Measurements from ENCODE around the gene VAT1L.

Gene VAT1L

DNA sequence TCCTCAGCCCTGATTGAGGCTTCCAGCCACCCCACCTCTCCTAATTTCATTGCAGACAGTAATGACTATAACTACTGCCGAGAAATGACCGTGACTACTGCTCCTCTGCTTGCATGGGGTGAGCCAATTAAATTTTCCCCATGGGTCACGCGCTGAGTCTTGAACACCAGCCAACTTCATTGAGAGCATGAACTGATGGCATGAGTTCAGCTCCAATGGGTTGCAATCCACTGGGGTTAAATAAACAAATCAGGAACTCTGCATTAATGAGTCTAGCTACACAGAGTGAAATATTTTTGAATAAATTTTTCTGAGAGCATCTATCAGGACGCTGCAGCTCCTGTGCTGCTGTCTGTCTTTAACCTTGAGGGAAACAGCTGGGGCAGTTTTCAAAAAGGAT lies 172.4 kb downstream of the VAT1L start:
- H3K27me3 ChIP-seq (ENCODE audit: control insufficient read depth in 2 of 2, insufficient read depth in 2 of 2, low read length in 2 of 2), result no peaks in the 10 kb centered on the region
- H3K36me3 ChIP-seq (ENCODE audit: control insufficient read depth in 2 of 2, insufficient read depth in 2 of 2, low read length in 2 of 2), result no peaks in the 10 kb centered on the region
- H3K27ac ChIP-seq (ENCODE audit: low read depth in 2 of 2, low read length in 2 of 2), result no peak overlapping the region
- no peaks in the 10 kb centered on the region for H3K9me3 ChIP-seq (ENCODE audit: control insufficient read depth in 2 of 2, low read length in 2 of 2)
- no peaks in the 10 kb centered on the region for H3K4me1 ChIP-seq (ENCODE audit: control insufficient read depth in 2 of 2, insufficient read depth in 2 of 2, low read length in 2 of 2)
- H3K9ac ChIP-seq (ENCODE audit: low read depth in 1 of 2, low read length in 2 of 2), result no peak overlapping the region
- H3K4me3 ChIP-seq (ENCODE audit: low read length in 2 of 2), result no peak overlapping the region

DNA sequence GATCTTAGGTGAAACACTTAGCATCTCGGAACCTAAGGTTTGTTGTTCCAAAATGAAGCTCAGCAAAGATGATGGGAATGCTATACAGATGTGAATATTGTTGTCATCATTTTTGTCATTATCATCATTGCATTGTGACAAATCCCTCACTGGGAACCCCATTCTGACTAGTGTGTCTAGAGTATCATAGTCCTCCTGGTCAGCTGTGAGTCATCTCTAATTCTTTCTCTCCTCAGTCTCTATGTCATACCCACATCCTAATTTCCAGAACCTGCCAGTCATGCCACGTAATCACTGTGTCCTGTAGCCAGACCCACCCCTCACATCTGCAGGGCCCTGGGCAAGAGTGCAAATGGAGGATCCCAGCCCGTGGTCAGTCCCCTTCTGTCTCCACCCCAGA lies 173.4 kb downstream of the VAT1L start:
- Histone ChIP-seq H3K27me3 (ENCODE audit: control insufficient read depth in 2 of 2, insufficient read depth in 2 of 2, low read length in 2 of 2) (no peaks in the 10 kb centered on the region), H3K9ac (ENCODE audit: low read depth in 1 of 2, low read length in 2 of 2) (no peak overlapping the region)

DNA sequence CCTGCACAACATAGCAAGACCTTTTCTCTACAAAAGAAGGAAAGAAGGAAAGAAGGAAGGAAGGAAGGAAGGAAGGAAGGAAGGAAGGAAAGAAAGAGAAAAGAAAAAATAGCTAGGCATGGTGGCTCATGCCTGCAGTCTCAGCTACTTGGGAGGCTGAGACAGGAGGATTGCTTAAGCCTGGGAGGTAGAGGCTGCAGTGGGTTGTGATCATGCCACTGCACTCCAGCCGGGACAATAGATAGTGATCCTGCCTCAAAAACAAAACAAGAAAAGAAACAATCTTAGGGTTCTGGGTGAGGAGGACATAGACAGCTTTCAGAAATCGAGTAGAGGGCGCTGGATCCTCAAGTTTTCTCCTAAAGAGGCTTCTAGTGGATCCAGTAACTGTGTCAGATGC lies 174.3 kb downstream of the VAT1L start:
- H3K27ac ChIP-seq (ENCODE audit: low read depth in 2 of 2, low read length in 2 of 2), result no peak overlapping the region
- no peak overlapping the region for H3K4me3 ChIP-seq (ENCODE audit: low read length in 2 of 2)
- H3K9ac ChIP-seq (ENCODE audit: low read depth in 1 of 2, low read length in 2 of 2), result no peak overlapping the region
- H3K36me3 ChIP-seq (ENCODE audit: control insufficient read depth in 2 of 2, insufficient read depth in 2 of 2, low read length in 2 of 2), result no peaks in the 10 kb centered on the region
- H3K27me3 ChIP-seq (ENCODE audit: control insufficient read depth in 2 of 2, insufficient read depth in 2 of 2, low read length in 2 of 2), result no peaks in the 10 kb centered on the region
- H3K4me1 ChIP-seq (ENCODE audit: control insufficient read depth in 2 of 2, insufficient read depth in 2 of 2, low read length in 2 of 2), result no peaks in the 10 kb centered on the region
- H3K9me3 ChIP-seq (ENCODE audit: control insufficient read depth in 2 of 2, low read length in 2 of 2), result no peaks in the 10 kb centered on the region

More for the DNA sequence above, 173.4 kb downstream of the VAT1L start:
- H3K36me3 ChIP-seq (ENCODE audit: control insufficient read depth in 2 of 2, insufficient read depth in 2 of 2, low read length in 2 of 2), result no peaks in the 10 kb centered on the region
- no peaks in the 10 kb centered on the region for H3K4me1 ChIP-seq (ENCODE audit: control insufficient read depth in 2 of 2, insufficient read depth in 2 of 2, low read length in 2 of 2)
- H3K9me3 ChIP-seq (ENCODE audit: control insufficient read depth in 2 of 2, low read length in 2 of 2), result no peaks in the 10 kb centered on the region
- no peak overlapping the region for H3K4me3 ChIP-seq (ENCODE audit: low read length in 2 of 2)
- no peak overlapping the region for H3K27ac ChIP-seq (ENCODE audit: low read depth in 2 of 2, low read length in 2 of 2)

DNA sequence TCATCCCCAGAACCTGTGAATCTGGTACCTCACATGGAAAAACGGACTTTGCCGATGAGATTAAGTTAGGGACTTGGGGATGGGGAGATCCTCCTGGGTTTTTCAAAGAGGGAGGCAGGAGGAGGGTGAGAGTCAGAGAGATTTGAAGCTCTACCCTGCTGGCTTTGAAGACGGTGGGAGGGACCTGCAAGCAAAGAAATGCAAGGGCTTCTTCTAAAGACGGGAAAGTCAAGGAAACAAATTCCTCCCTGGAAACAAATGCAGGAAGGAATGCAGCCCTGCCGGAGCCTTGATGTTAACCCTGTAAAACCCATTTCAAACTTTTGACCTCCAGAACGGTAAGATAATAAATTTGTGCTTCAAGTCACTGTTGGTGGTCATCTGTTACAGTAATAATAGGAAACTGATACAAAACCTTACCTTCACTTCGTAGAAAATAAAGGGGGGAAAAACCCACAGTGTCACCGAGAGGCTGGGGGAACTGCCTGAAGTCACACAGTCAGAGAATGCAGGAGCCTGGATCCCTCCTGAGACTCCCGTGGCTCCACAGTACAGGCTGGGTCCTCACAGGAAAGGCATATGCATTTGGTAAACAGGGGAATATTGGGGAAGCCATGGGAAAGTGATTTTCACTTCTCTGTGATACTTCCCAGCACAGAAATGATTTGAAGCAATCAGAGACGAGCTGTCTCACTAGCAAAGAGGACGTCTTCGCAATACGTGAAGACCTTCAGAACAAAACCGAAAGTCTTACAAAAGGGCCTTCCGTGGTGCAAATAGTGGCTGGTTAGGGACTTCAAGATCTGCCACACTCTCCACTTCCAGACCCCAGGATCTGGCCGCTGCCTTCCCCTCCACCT lies 175.1 kb downstream of the VAT1L start:
- Histone ChIP-seq H3K4me3 (ENCODE audit: low read length in 2 of 2) (peak overlapping the region in 1 of 2 donors; percentile 48), H3K36me3 (ENCODE audit: control insufficient read depth in 2 of 2, insufficient read depth in 2 of 2, low read length in 2 of 2) (no peaks in the 10 kb centered on the region), H3K4me1 (ENCODE audit: control insufficient read depth in 2 of 2, insufficient read depth in 2 of 2, low read length in 2 of 2) (no peaks in the 10 kb centered on the region), H3K27me3 (ENCODE audit: control insufficient read depth in 2 of 2, insufficient read depth in 2 of 2, low read length in 2 of 2) (no peaks in the 10 kb centered on the region), H3K9ac (ENCODE audit: low read depth in 1 of 2, low read length in 2 of 2) (no peak overlapping the region), H3K27ac (ENCODE audit: low read depth in 2 of 2, low read length in 2 of 2) (no peak overlapping the region), H3K9me3 (ENCODE audit: control insufficient read depth in 2 of 2, low read length in 2 of 2) (no peaks in the 10 kb centered on the region)

DNA sequence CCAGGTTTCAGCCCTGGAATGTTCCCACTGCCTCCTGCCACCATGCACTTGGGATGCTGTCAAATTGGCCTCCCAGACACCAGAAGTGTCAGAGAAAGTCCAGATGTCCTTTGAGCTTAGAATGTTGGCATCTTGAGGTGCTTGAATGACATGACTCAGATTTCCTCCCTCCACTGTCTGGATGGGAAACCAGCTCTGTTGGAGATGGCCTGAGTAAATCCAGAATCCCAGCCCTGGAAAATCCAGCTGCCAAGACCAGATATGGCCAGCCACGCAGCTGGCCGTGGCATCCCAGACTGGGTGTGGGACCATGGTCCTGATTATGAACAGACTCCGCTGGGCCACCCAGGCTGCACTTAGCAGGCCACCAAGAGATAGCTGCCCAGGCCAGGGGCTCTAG lies 177.0 kb downstream of the VAT1L start:
- Histone ChIP-seq H3K4me3 (ENCODE audit: low read length in 2 of 2) (no peak overlapping the region), H3K9me3 (ENCODE audit: control insufficient read depth in 2 of 2, low read length in 2 of 2) (no peaks in the 10 kb centered on the region), H3K4me1 (ENCODE audit: control insufficient read depth in 2 of 2, insufficient read depth in 2 of 2, low read length in 2 of 2) (no peaks in the 10 kb centered on the region), H3K27ac (ENCODE audit: low read depth in 2 of 2, low read length in 2 of 2) (no peak overlapping the region), H3K36me3 (ENCODE audit: control insufficient read depth in 2 of 2, insufficient read depth in 2 of 2, low read length in 2 of 2) (no peaks in the 10 kb centered on the region), H3K27me3 (ENCODE audit: control insufficient read depth in 2 of 2, insufficient read depth in 2 of 2, low read length in 2 of 2) (no peaks in the 10 kb centered on the region), H3K9ac (ENCODE audit: low read depth in 1 of 2, low read length in 2 of 2) (no peak overlapping the region)

DNA sequence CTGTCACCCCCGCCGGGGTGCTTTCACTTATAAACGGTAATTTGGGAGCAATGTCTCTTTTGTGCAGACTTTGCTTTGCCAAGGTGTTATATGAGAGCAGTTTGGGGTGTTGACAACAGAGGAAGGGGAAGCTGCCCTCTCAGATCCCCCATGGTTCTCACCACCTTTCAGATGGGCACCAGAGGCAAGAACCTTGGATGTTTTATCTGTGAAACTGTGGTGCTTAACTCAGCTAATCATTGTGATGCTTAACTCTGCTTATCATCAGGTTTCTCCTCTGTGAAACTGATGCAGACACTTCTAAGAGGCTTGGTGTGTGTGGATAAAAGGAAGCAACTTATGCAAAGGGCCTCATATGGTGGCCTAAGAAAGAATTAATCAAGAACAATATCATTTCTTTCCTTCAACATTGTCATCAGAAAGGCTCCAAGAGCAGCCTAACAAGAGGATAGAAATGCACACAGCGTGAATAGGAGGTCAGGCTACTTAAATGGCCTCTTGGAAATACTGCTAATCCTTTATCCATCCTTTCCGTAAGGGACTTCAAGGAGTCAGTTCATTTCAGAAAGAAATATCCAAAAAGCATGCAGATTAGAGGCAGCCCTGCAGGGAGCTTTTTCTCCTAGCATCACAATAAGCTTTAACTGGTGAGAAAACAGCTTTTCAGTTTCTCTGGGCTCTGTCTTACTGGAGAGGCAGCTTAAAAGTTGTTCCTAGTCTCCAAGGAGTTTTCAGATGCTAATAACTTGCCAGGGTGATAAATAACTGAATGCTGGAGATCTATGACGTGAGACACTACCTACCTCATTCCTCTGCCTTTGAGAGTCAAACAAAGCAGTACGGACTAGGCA lies 178.9 kb downstream of the VAT1L start:
- H3K27ac ChIP-seq (ENCODE audit: low read depth in 2 of 2, low read length in 2 of 2), result no peak overlapping the region

DNA sequence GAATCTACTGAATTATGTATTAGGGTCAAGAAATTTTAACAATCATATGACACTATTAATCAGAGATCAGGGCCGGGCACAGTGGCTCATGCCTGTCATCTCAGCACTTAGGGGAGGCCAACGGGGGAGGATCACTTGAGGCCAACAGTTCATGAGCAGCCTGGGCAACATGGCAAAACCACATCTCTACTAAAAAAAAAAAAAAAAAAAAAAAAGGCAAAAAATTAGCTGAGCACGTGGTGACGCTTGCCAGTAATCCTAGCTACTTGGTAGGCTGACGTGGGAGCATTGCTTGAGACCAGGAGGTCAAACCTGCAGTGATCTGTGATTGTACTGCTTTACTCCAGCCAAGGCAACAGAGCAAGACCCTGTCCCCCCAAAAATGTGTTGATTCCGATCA lies 181.5 kb downstream of the VAT1L start:
- Histone ChIP-seq H3K9ac (ENCODE audit: low read depth in 1 of 2, low read length in 2 of 2) (no peak overlapping the region), H3K9me3 (ENCODE audit: control insufficient read depth in 2 of 2, low read length in 2 of 2) (no peaks in the 10 kb centered on the region), H3K27me3 (ENCODE audit: control insufficient read depth in 2 of 2, insufficient read depth in 2 of 2, low read length in 2 of 2) (no peaks in the 10 kb centered on the region), H3K4me1 (ENCODE audit: control insufficient read depth in 2 of 2, insufficient read depth in 2 of 2, low read length in 2 of 2) (no peaks in the 10 kb centered on the region), H3K36me3 (ENCODE audit: control insufficient read depth in 2 of 2, insufficient read depth in 2 of 2, low read length in 2 of 2) (no peaks in the 10 kb centered on the region), H3K27ac (ENCODE audit: low read depth in 2 of 2, low read length in 2 of 2) (no peak overlapping the region), H3K4me3 (ENCODE audit: low read length in 2 of 2) (no peak overlapping the region)

More for the DNA sequence above, 178.9 kb downstream of the VAT1L start:
- Histone ChIP-seq H3K27me3 (ENCODE audit: control insufficient read depth in 2 of 2, insufficient read depth in 2 of 2, low read length in 2 of 2) (no peaks in the 10 kb centered on the region), H3K4me1 (ENCODE audit: control insufficient read depth in 2 of 2, insufficient read depth in 2 of 2, low read length in 2 of 2) (no peaks in the 10 kb centered on the region), H3K9me3 (ENCODE audit: control insufficient read depth in 2 of 2, low read length in 2 of 2) (no peaks in the 10 kb centered on the region), H3K9ac (ENCODE audit: low read depth in 1 of 2, low read length in 2 of 2) (no peak overlapping the region), H3K4me3 (ENCODE audit: low read length in 2 of 2) (no peak overlapping the region), H3K36me3 (ENCODE audit: control insufficient read depth in 2 of 2, insufficient read depth in 2 of 2, low read length in 2 of 2) (no peaks in the 10 kb centered on the region)

DNA sequence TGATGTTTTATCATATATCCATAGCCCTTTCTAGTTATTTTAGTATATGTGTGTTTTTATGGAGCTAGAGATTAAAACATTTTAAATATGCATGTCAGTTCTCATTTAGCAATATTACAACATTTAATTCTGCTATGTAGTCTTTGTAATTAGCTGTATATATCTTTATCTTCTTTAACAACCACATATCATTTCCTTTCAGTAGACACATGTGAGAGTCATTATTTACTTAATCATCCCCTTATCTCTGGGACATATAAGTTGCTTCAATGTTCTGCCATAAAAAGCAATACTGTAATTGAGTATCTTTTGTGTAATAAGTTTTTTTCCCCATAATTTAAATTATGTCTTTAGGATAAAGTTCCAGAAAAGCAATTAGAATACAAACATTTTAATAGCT lies 182.0 kb downstream of the VAT1L start:
- no peaks in the 10 kb centered on the region for H3K27me3 ChIP-seq (ENCODE audit: control insufficient read depth in 2 of 2, insufficient read depth in 2 of 2, low read length in 2 of 2)
- no peak overlapping the region for H3K27ac ChIP-seq (ENCODE audit: low read depth in 2 of 2, low read length in 2 of 2)
- no peak overlapping the region for H3K4me3 ChIP-seq (ENCODE audit: low read length in 2 of 2)
- H3K36me3 ChIP-seq (ENCODE audit: control insufficient read depth in 2 of 2, insufficient read depth in 2 of 2, low read length in 2 of 2), result no peaks in the 10 kb centered on the region
- H3K9ac ChIP-seq (ENCODE audit: low read depth in 1 of 2, low read length in 2 of 2), result no peak overlapping the region
- H3K9me3 ChIP-seq (ENCODE audit: control insufficient read depth in 2 of 2, low read length in 2 of 2), result no peaks in the 10 kb centered on the region
- H3K4me1 ChIP-seq (ENCODE audit: control insufficient read depth in 2 of 2, insufficient read depth in 2 of 2, low read length in 2 of 2), result no peaks in the 10 kb centered on the region

DNA sequence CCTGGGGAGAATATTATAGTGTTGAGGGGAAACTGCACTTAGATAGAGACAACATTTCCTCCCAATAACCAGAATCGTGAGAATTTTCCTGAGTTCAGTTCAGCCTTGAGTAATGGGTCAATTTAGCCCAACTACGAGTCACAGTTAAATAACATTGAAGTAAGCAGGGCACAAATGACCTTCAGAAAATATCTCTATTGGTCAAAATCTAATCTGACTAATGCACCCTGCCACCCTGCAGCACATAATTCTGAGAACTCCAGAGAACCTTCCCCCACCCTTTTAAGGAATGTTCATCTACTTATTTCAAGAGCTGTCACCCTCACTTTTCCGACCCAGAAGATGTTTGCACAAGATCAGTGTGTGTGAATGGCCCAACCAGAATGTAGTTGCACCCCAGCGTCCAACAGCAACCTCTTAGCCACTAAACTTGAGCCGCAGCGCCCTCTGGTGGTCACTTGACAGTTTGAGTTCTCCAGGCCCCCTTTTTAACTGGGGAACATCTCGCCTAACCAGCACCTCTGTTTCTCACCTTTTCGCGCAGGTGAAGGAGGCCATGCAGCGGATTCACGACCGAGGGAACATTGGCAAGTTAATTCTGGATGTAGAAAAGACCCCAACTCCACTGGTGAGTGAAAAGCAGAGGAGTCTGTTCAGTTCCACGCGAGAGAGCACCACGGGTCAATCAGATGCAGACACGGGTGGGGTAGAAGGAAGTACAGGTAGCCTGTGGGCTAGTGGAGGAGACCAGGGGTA lies 183.1 kb downstream of the VAT1L start:
- Histone ChIP-seq H3K27ac (ENCODE audit: low read depth in 2 of 2, low read length in 2 of 2) (no peak overlapping the region), H3K9me3 (ENCODE audit: control insufficient read depth in 2 of 2, low read length in 2 of 2) (no peaks in the 10 kb centered on the region), H3K4me3 (ENCODE audit: low read length in 2 of 2) (no peak overlapping the region), H3K9ac (ENCODE audit: low read depth in 1 of 2, low read length in 2 of 2) (no peak overlapping the region), H3K4me1 (ENCODE audit: control insufficient read depth in 2 of 2, insufficient read depth in 2 of 2, low read length in 2 of 2) (no peaks in the 10 kb centered on the region), H3K27me3 (ENCODE audit: control insufficient read depth in 2 of 2, insufficient read depth in 2 of 2, low read length in 2 of 2) (no peaks in the 10 kb centered on the region), H3K36me3 (ENCODE audit: control insufficient read depth in 2 of 2, insufficient read depth in 2 of 2, low read length in 2 of 2) (no peaks in the 10 kb centered on the region)

DNA sequence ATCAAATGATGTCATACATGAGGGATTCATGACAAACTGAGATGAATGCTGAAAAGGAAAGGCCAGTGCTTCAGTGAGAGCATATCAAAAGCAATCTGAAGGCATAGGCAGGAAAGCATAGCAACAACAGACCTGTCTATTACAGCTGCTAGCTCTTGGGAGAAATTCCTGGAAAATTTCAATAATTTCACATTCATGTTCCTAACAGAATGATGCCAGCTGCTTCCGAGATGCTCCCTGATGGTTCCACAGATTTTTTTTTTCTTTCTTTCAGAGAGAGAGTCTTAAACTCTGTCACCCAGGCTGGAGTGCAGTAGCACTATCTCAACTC lies 183.7 kb downstream of the VAT1L start:
- Histone ChIP-seq H3K27ac (ENCODE audit: low read depth in 2 of 2, low read length in 2 of 2) (no peak overlapping the region), H3K27me3 (ENCODE audit: control insufficient read depth in 2 of 2, insufficient read depth in 2 of 2, low read length in 2 of 2) (no peaks in the 10 kb centered on the region), H3K4me3 (ENCODE audit: low read length in 2 of 2) (no peak overlapping the region), H3K36me3 (ENCODE audit: control insufficient read depth in 2 of 2, insufficient read depth in 2 of 2, low read length in 2 of 2) (no peaks in the 10 kb centered on the region), H3K9ac (ENCODE audit: low read depth in 1 of 2, low read length in 2 of 2) (no peak overlapping the region), H3K4me1 (ENCODE audit: control insufficient read depth in 2 of 2, insufficient read depth in 2 of 2, low read length in 2 of 2) (no peaks in the 10 kb centered on the region), H3K9me3 (ENCODE audit: control insufficient read depth in 2 of 2, low read length in 2 of 2) (no peaks in the 10 kb centered on the region)

All from mucosa of rectum (tissue), 2 donors.